ENCODE data around the gene ABCF2. TPM values are rescaled to one million over a fixed set of nuclear protein-coding genes. Genes with fewer than 3 reads are reported as not detected.
A peak's percentile ranks its signal among the peaks of the same experiment; 100 is the strongest.

The ABCF2 gene
- total and polyA plus RNA-seq, 2 of the 13 experiments (the other 11 are each of a cell fraction or from before 2014, with no cell fraction given), result 16.3 to 42.5 TPM

DNA sequence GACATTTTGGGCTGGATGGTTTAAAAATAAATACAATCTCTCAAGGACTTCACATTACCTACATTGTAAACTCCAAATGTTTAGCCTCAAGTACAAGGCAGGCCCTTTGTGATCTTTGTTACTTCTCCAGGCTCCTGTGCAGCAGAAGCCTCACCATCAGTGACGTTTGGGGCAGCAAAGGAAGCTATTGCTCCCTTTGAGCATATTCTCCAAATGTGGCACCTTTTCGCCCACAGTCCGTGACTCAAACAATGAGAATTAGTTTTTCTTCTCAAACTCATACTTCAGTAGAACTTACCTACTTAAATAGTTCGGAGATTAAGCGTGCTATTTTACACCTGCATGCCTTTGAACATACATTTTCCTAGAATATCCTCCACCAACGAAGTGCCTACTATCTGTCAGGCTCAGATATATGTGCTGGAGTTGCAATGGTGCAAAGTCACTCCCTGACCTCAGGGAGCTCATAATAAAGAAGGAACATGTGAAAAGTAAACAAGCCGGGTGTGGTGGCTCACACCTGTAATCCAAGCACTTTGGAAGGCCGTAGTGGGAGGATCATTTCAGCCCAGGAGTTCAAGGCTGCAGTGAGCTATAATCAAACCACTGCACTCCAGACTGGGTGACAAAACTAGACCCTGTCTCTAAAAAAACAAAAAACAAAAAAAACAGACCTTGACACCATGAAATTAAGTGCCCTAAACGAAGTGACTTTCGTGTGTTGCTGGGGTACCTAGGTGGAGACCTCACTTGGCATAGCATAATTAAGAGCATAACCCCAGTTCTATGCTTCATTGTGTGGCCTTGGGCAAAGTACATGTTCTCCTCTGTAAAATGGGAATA, 1.2 kb upstream of the ABCF2 start (continued):
- TF ChIP-seq, protein P1, sequence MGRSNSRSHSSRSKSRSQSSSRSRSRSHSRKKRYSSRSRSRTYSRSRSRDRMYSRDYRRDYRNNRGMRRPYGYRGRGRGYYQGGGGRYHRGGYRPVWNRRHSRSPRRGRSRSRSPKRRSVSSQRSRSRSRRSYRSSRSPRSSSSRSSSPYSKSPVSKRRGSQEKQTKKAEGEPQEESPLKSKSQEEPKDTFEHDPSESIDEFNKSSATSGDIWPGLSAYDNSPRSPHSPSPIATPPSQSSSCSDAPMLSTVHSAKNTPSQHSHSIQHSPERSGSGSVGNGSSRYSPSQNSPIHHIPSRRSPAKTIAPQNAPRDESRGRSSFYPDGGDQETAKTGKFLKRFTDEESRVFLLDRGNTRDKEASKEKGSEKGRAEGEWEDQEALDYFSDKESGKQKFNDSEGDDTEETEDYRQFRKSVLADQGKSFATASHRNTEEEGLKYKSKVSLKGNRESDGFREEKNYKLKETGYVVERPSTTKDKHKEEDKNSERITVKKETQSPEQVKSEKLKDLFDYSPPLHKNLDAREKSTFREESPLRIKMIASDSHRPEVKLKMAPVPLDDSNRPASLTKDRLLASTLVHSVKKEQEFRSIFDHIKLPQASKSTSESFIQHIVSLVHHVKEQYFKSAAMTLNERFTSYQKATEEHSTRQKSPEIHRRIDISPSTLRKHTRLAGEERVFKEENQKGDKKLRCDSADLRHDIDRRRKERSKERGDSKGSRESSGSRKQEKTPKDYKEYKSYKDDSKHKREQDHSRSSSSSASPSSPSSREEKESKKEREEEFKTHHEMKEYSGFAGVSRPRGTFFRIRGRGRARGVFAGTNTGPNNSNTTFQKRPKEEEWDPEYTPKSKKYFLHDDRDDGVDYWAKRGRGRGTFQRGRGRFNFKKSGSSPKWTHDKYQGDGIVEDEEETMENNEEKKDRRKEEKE (IDR thresholded peaks at IDR 0.05), result no peak
- TF ChIP-seq, protein P2, sequence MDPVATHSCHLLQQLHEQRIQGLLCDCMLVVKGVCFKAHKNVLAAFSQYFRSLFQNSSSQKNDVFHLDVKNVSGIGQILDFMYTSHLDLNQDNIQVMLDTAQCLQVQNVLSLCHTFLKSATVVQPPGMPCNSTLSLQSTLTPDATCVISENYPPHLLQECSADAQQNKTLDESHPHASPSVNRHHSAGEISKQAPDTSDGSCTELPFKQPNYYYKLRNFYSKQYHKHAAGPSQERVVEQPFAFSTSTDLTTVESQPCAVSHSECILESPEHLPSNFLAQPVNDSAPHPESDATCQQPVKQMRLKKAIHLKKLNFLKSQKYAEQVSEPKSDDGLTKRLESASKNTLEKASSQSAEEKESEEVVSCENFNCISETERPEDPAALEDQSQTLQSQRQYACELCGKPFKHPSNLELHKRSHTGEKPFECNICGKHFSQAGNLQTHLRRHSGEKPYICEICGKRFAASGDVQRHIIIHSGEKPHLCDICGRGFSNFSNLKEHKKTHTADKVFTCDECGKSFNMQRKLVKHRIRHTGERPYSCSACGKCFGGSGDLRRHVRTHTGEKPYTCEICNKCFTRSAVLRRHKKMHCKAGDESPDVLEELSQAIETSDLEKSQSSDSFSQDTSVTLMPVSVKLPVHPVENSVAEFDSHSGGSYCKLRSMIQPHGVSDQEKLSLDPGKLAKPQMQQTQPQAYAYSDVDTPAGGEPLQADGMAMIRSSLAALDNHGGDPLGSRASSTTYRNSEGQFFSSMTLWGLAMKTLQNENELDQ (CRISPR knock-in tag; IDR thresholded peaks at IDR 0.05; ENCODE audit: borderline replicate concordance), result no peak
- TF ChIP-seq NFE2 (CRISPR knock-in tag; IDR thresholded peaks at IDR 0.05) (no peak), SMAD1 (CRISPR knock-in tag; IDR thresholded peaks at IDR 0.05; ENCODE audit: borderline replicate concordance, low read depth) (no peak), ZNF331 (CRISPR knock-in tag; IDR thresholded peaks at IDR 0.05) (no peak), ZNF549 (CRISPR knock-in tag; IDR thresholded peaks at IDR 0.05) (no peak), FOXA3 (CRISPR knock-in tag; IDR thresholded peaks at IDR 0.05) (peak; percentile 64), ZNF709 (CRISPR knock-in tag; IDR thresholded peaks at IDR 0.05) (no peak), HMGA1 (CRISPR knock-in tag; conservative IDR thresholded peaks at IDR 0.05) (no peak), TRIM24 (CRISPR knock-in tag; IDR thresholded peaks at IDR 0.05) (no peak), FOXK1 (CRISPR knock-in tag; IDR thresholded peaks at IDR 0.05; ENCODE audit: borderline replicate concordance, low read depth) (0 out of 2 replicates have a peak, but pooled peaks have one; percentile 6), ESRRA (CRISPR knock-in tag; IDR thresholded peaks at IDR 0.05; ENCODE audit: low read depth) (no peak), IRX3 (CRISPR knock-in tag; IDR thresholded peaks at IDR 0.05; ENCODE audit: borderline replicate concordance, low read depth) (no peak), TBP (CRISPR knock-in tag; IDR thresholded peaks at IDR 0.05) (no peak), PRPF4 (IDR thresholded peaks at IDR 0.05; ENCODE audit: low read depth, low read length, poor library complexity, severe bottlenecking) (no peak), PAX8 (CRISPR knock-in tag; IDR thresholded peaks at IDR 0.05; ENCODE audit: borderline replicate concordance) (no peak), ZNF83 (CRISPR knock-in tag; IDR thresholded peaks at IDR 0.05; ENCODE audit: borderline replicate concordance) (no peak), NR1H2 (CRISPR knock-in tag; IDR thresholded peaks at IDR 0.05; ENCODE audit: borderline replicate concordance, low read depth) (no peak), TBX3 (IDR thresholded peaks at IDR 0.05; ENCODE audit: borderline replicate concordance) (peak; percentile 72; the same call in 1 of the 2 replicates)
- TF ChIP-seq, protein P3, sequence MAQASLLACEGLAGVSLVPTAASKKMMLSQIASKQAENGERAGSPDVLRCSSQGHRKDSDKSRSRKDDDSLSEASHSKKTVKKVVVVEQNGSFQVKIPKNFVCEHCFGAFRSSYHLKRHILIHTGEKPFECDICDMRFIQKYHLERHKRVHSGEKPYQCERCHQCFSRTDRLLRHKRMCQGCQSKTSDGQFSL (CRISPR knock-in tag; IDR thresholded peaks at IDR 0.05), result no peak
- TF ChIP-seq, protein P4, sequence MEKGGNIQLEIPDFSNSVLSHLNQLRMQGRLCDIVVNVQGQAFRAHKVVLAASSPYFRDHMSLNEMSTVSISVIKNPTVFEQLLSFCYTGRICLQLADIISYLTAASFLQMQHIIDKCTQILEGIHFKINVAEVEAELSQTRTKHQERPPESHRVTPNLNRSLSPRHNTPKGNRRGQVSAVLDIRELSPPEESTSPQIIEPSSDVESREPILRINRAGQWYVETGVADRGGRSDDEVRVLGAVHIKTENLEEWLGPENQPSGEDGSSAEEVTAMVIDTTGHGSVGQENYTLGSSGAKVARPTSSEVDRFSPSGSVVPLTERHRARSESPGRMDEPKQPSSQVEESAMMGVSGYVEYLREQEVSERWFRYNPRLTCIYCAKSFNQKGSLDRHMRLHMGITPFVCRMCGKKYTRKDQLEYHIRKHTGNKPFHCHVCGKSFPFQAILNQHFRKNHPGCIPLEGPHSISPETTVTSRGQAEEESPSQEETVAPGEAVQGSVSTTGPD (CRISPR knock-in tag; IDR thresholded peaks at IDR 0.05), result no peak
- TF ChIP-seq, protein P5, sequence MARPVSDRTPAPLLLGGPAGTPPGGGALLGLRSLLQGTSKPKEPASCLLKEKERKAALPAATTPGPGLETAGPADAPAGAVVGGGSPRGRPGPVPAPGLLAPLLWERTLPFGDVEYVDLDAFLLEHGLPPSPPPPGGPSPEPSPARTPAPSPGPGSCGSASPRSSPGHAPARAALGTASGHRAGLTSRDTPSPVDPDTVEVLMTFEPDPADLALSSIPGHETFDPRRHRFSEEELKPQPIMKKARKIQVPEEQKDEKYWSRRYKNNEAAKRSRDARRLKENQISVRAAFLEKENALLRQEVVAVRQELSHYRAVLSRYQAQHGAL (CRISPR knock-in tag; IDR thresholded peaks at IDR 0.05; ENCODE audit: not compliant biosample characterization), result no peak
